B cell (primary cell): ENCODE measurements around the gene ARRDC1. TPM values are rescaled to one million over a fixed set of nuclear protein-coding genes. Genes with fewer than 3 reads are reported as not detected.

Experiments
- ATAC-seq: fragments of 200-7000 bp; cut with Tn5 transposase; one replicate; pipeline ENCODE4 v1.10.0; 2021; ENCODE audit warnings: low read depth, mild to moderate bottlenecking, moderate number of reproducible peaks, moderate library complexity
- CTCF ChIA-PET: fragments of 350-600 bp; sonication (Branson Sonifier 250); formaldehyde crosslinking; loops from one replicate; lab custom pipeline; 2021; ENCODE audit warnings: antibody characterized with exemption, inconsistent platforms; lab: Charles Lee
- POLR2A ChIA-PET: fragments of 350-600 bp; sonication (Branson Sonifier 250); formaldehyde crosslinking; loops from one replicate; lab custom pipeline; 2021; ENCODE audit warnings: antibody characterized with exemption; lab: Charles Lee
- DNase-seq: peaks from one replicate; pipeline ENCODE4 v3.0.0; 2013
- H2AFZ ChIP-seq: 2 replicates; pipeline ENCODE4 v1.6.1; 2012; ENCODE audit warnings: mild to moderate bottlenecking, low read depth, low read length; ENCODE audit not compliant: insufficient read depth, poor library complexity, severe bottlenecking
- H3K27ac ChIP-seq, 2 donors: 1 replicate in 1 of 2; 2 replicates in 1 of 2; pipeline ENCODE4 v1.5.1; 2012 to 2013; ENCODE audit warnings: low read length in 2 of 2, mild to moderate bottlenecking in 2 of 2, moderate library complexity in 1 of 2
- H3K27me3 ChIP-seq, 4 experiments: fragments of 200-600 bp in 1 of 4; sonication (generic) in 1 of 4; replicated peaks in 1 of 4; 1 replicate in 2 of 4; 2 replicates in 2 of 4; pipeline versions ENCODE4 v1.6.1 to v1.7.0; 2013 to 2016; ENCODE audit warnings: low read length in 3 of 4, mild to moderate bottlenecking in 2 of 4, mixed read lengths in 1 of 4, moderate library complexity in 1 of 4; ENCODE audit not compliant: insufficient read depth in 4 of 4, control insufficient read depth in 3 of 4; ENCODE audit errors: control extremely low read depth in 1 of 4
- H3K36me3 ChIP-seq, 2 experiments: replicated peaks in 1 of 2; 1 replicate in 1 of 2; 2 replicates in 1 of 2; pipeline versions ENCODE4 v1.6.1 to v1.7.1; 2013; ENCODE audit warnings: low read length in 1 of 2; ENCODE audit not compliant: insufficient read depth in 2 of 2, control insufficient read depth in 1 of 2; ENCODE audit errors: control extremely low read depth in 1 of 2, extremely low read depth in 1 of 2
- H3K4me1 ChIP-seq, 2 donors: fragments of 200-600 bp in 1 of 2; sonication (generic) in 1 of 2; 1 replicate in 1 of 2; 2 replicates in 1 of 2; pipeline versions ENCODE4 v1.5.1 to v1.6.1; 2013 to 2017; ENCODE audit warnings: low read length in 2 of 2; ENCODE audit not compliant: control insufficient read depth in 2 of 2, insufficient read depth in 2 of 2
- H3K4me2 ChIP-seq: replicated peaks from 2 replicates; pipeline ENCODE3; 2012; ENCODE audit warnings: mild to moderate bottlenecking, low read depth, low read length; ENCODE audit not compliant: poor library complexity, severe bottlenecking
- H3K4me3 ChIP-seq, 5 experiments: fragments of 200-600 bp in 1 of 5; sonication (generic) in 1 of 5; 1 replicate in 3 of 5; 2 replicates in 2 of 5; pipeline versions ENCODE4 v1.5.1 to v1.7.0; 2011 to 2016; ENCODE audit warnings: low read length in 4 of 5, mild to moderate bottlenecking in 4 of 5, low read depth in 2 of 5, control low read depth in 1 of 5, moderate library complexity in 1 of 5; ENCODE audit not compliant: insufficient read depth in 1 of 5; ENCODE audit errors: control extremely low read depth in 1 of 5, extremely low read depth in 1 of 5
- H3K79me2 ChIP-seq: fragments of 200-600 bp; sonication (generic); one replicate; pipeline ENCODE4 v1.6.0; 2016; ENCODE audit warnings: low read length; ENCODE audit not compliant: control insufficient read depth, insufficient read depth
- H3K9ac ChIP-seq: fragments of 200-600 bp; sonication (generic); 2 replicates; pipeline ENCODE4 v1.6.1; 2017; ENCODE audit warnings: mild to moderate bottlenecking, low read length, moderate library complexity
- H3K9me3 ChIP-seq, 3 donors: one replicate each; pipeline versions ENCODE4 v1.6.1 to v1.7.1; 2013; ENCODE audit warnings: low read length in 2 of 3; ENCODE audit not compliant: control insufficient read depth in 2 of 3, insufficient read depth in 1 of 3; ENCODE audit errors: control extremely low read depth in 1 of 3
- H4K20me1 ChIP-seq: 2 replicates; pipeline ENCODE4 v1.6.0; 2012; ENCODE audit warnings: mild to moderate bottlenecking, low read length; ENCODE audit not compliant: insufficient read depth, control insufficient read depth, poor library complexity, severe bottlenecking
- H3K27ac Mint-ChIP-seq: one replicate; pipeline ENCODE4 v1.8.0; 2021; ENCODE audit warnings: mixed read lengths
- H3K27me3 Mint-ChIP-seq: one replicate; pipeline ENCODE4 v1.8.0; 2021; ENCODE audit warnings: mixed read lengths
- H3K4me1 Mint-ChIP-seq: one replicate; pipeline ENCODE4 v1.8.0; 2021; ENCODE audit warnings: mixed read lengths
- H3K4me3 Mint-ChIP-seq: one replicate; pipeline ENCODE4 v1.8.0; 2021; ENCODE audit warnings: mixed read lengths
- H3K9me3 Mint-ChIP-seq: one replicate; pipeline ENCODE4 v1.8.0; 2022; ENCODE audit warnings: mixed read lengths; ENCODE audit not compliant: insufficient read depth
- CTCF ChIP-seq: fragments of 200-600 bp; IDR thresholded peaks from one replicate; pipeline ENCODE4 v1.8.0; 2022; ENCODE audit warnings: antibody characterized with exemption, mild to moderate bottlenecking
- EZH2 ChIP-seq: IDR thresholded peaks from 2 replicates; pipeline ENCODE4 v1.6.1; 2012; ENCODE audit warnings: borderline replicate concordance, low read depth, mild to moderate bottlenecking, moderate library complexity, low read length; ENCODE audit not compliant: insufficient read depth, poor library complexity, severe bottlenecking
- WGBS: methylation state at CpG from one replicate; pipeline ENCODE4 v1.1.5; 2013; ENCODE audit warnings: missing lambda C conversion rate; ENCODE audit not compliant: insufficient coverage; 5-methylcytosine and 5-hydroxymethylcytosine counted together
- intact Hi-C: fragments of 100-400 bp; cut with micrococcal nuclease; formaldehyde crosslinking; loops from one replicate; pipeline ENCODE4 v1.10.0; 2022
- polyA plus RNA-seq: library from polyadenylated mRNA; depleted of rRNA; stranded (reverse); fragments of >200 nt; gene quantifications from 2 replicates; pipeline ENCODE4 v1.2.3, GENCODE V29; 2012
- total RNA-seq, 2 donors: library from RNA; stranded (reverse); fragments of 120-200 nt in 1 of 2; gene quantifications; 1 replicate in 1 of 2; 2 replicates in 1 of 2; pipeline versions ENCODE4 v1.2.3 to v1.2.4, GENCODE V29; 2013 to 2022

The ARRDC1 gene
- total and polyA plus RNA-seq, 2 donors (not counting 1 experiment from before 2014, with no cell fraction given): 89.2 to 227 TPM

- H3K9me3 Mint-ChIP-seq: no peaks in the 10 kb centered on the region
- H3K79me2 ChIP-seq: peaks cover 9% of the 10 kb centered on the region
- H3K36me3 ChIP-seq: peaks cover 9 to 25% of the 10 kb centered on the region in 2 experiments
- H3K4me2 ChIP-seq: no peak overlapping the region
- H3K9ac ChIP-seq: no peak overlapping the region
- peaks cover 19% of the 10 kb centered on the region for H4K20me1 ChIP-seq
- H3K4me1 ChIP-seq: peaks cover 0 to 3% of the 10 kb centered on the region in 2 donors
- no peaks in the 10 kb centered on the region for H3K27me3 ChIP-seq
- no peak overlapping the region for H3K27ac Mint-ChIP-seq
- intact Hi-C loops: no loop called here
- no peak overlapping the region for H3K4me3 Mint-ChIP-seq
- peaks cover 0 to 20% (median 8%) of the 10 kb centered on the region in 3 donors for H3K9me3 ChIP-seq
- TF ChIP-seq EZH2: no peak
- no peak for TF ChIP-seq CTCF
- no peak overlapping the region for H3K4me3 ChIP-seq
- ChIA-PET POLR2A (interaction anchor here (0.6 kb wide), 1 partner anchor 53 kb away, joined by 5 read pairs; no protein-coding TSS in a partner anchor), CTCF (no interaction called here)
- no peaks in the 10 kb centered on the region for H3K27me3 Mint-ChIP-seq
- no peak for DNase-seq
- H2AFZ ChIP-seq: no peak overlapping the region
- no peak overlapping the region for H3K27ac ChIP-seq
- H3K4me1 Mint-ChIP-seq: peaks cover 7% of the 10 kb centered on the region
- 91% methylated on average over 5 of the region's 5 CpGs for WGBS
- ATAC-seq: no peak
Observed at GRCh38 chr9:137569609-137570203, 35.8 kb upstream of the ARRDC1 start.

GRCh38 chr9:137570566-137570965 is 34.9 kb upstream of the ARRDC1 start:
- Histone ChIP-seq H2AFZ (no peak overlapping the region), H3K4me3 (no peak overlapping the region), H3K36me3 (peaks cover 9 to 31% of the 10 kb centered on the region in 2 experiments), H3K9ac (no peak overlapping the region), H3K79me2 (peaks cover 15% of the 10 kb centered on the region), H3K9me3 (peaks cover 0 to 15% (median 6%) of the 10 kb centered on the region in 3 donors), H3K4me2 (no peak overlapping the region), H4K20me1 (peaks cover 28% of the 10 kb centered on the region), H3K4me1 (peaks cover 0 to 4% of the 10 kb centered on the region in 2 donors), H3K27me3 (no peaks in the 10 kb centered on the region), H3K27ac (no peak overlapping the region)
- 97% methylated on average over 2 of the region's 3 CpGs for WGBS
- Mint-ChIP-seq H3K27ac (peak overlapping the region; percentile 34), H3K4me1 (peaks cover 13% of the 10 kb centered on the region), H3K27me3 (no peaks in the 10 kb centered on the region), H3K9me3 (no peaks in the 10 kb centered on the region), H3K4me3 (no peak overlapping the region)
- DNase-seq (no peak), ATAC-seq (no peak)
- intact Hi-C loops: no loop called here
- CTCF ChIA-PET: no interaction called here
- TF ChIP-seq EZH2 (no peak), CTCF (no peak)
- POLR2A ChIA-PET: no interaction called here
